Anterior cingulate cortex (tissue), 58 donors: ENCODE measurements around the gene OXGR1.
A peak's percentile ranks its signal among the peaks of the same experiment; 100 is the strongest.
"Not testable (repeated sequence)": the region's sequence is repeated elsewhere in the genome, so short reads cannot be mapped to it uniquely, and the experiment has no call there.

Experiments
- DNase-seq, 58 donors: peaks; one replicate each; lab custom pipeline; 2025; lab: John Stamatoyannopoulos, UW

The OXGR1 gene

GRCh38 chr13:97008643-97009042 is 14.4 kb upstream of the OXGR1 start:
- DNase-seq = no peak

GRCh38 chr13:97005625-97006262 is 11.5 kb upstream of the OXGR1 start:
- DNase-seq = no peak

- DNase-seq = no peak
These were observed 10.6 kb upstream of the OXGR1 start for GRCh38 chr13:97004886-97005285.

- DNase-seq = no peak
These were observed 10.0 kb upstream of the OXGR1 start for GRCh38 chr13:97004096-97004876.

GRCh38 chr13:97003071-97003470 is 8.8 kb upstream of the OXGR1 start:
- DNase-seq = no peak

- DNase-seq = no peak
These were observed 8.3 kb upstream of the OXGR1 start for GRCh38 chr13:97002581-97002980.

- no peak for DNase-seq
These were observed 7.4 kb upstream of the OXGR1 start for GRCh38 chr13:97001636-97002035.

GRCh38 chr13:97000295-97000925 is 6.1 kb upstream of the OXGR1 start:
- no peak for DNase-seq

GRCh38 chr13:96999091-96999490 is 4.8 kb upstream of the OXGR1 start:
- DNase-seq = no peak

GRCh38 chr13:96998051-96998450 is 3.8 kb upstream of the OXGR1 start:
- DNase-seq = no peak

- no peak for DNase-seq
These were observed 2.6 kb upstream of the OXGR1 start for GRCh38 chr13:96996886-96997285.

GRCh38 chr13:96996107-96996506 is 1.8 kb upstream of the OXGR1 start:
- no peak for DNase-seq

GRCh38 chr13:96994858-96995243 is 575 bp upstream of the OXGR1 start:
- DNase-seq = no peak

- DNase-seq = peak in 1 of 58 donors; percentile 16
These were observed 651 bp downstream of the OXGR1 start for GRCh38 chr13:96993634-96994016.

- no peak for DNase-seq
These were observed 1.6 kb downstream of the OXGR1 start for GRCh38 chr13:96992633-96993032.

- no peak for DNase-seq
These were observed 3.2 kb downstream of the OXGR1 start for GRCh38 chr13:96991072-96991471.

GRCh38 chr13:96988441-96988840 is 5.8 kb downstream of the OXGR1 start:
- DNase-seq = no peak

- DNase-seq = no peak
These were observed 10.2 kb downstream of the OXGR1 start for GRCh38 chr13:96984051-96984508.

GRCh38 chr13:96982672-96983071 is 11.6 kb downstream of the OXGR1 start:
- no peak for DNase-seq

GRCh38 chr13:96979861-96980260 is 14.4 kb downstream of the OXGR1 start:
- not testable (repeated sequence) for DNase-seq

- no peak for DNase-seq
These were observed 26.2 kb downstream of the OXGR1 start for GRCh38 chr13:96968027-96968426.
